ENCODE measurements around the gene CNGB1.
A peak's percentile ranks its signal among the peaks of the same experiment; 100 is the strongest.
"Not testable (repeated sequence)": the region's sequence is repeated elsewhere in the genome, so short reads cannot be mapped to it uniquely, and the experiment has no call there.

The CNGB1 gene

GRCh38 chr16:57884655-57885133 lies 86.2 kb downstream of the CNGB1 start:
- DNase-seq = no peak

GRCh38 chr16:57883953-57884654 lies 86.8 kb downstream of the CNGB1 start:
- DNase-seq = no peak

GRCh38 chr16:57883480-57883879 lies 87.4 kb downstream of the CNGB1 start:
- no peak for DNase-seq

GRCh38 chr16:57882792-57883191 lies 88.1 kb downstream of the CNGB1 start:
- DNase-seq = no peak

- no peak for DNase-seq
These were observed 88.7 kb downstream of the CNGB1 start for GRCh38 chr16:57882206-57882605.

- peak in 3 of 4 experiments; percentile 26 to 43 (median 36) for DNase-seq
These were observed 92.3 kb downstream of the CNGB1 start for GRCh38 chr16:57878586-57878985.

GRCh38 chr16:57876210-57876609 lies 94.7 kb downstream of the CNGB1 start:
- DNase-seq = no peak

- no peak for DNase-seq
These were observed 95.6 kb downstream of the CNGB1 start for GRCh38 chr16:57875347-57875746.

GRCh38 chr16:57873218-57873617 lies 97.7 kb downstream of the CNGB1 start:
- DNase-seq = no peak

- DNase-seq = not testable (repeated sequence)
These were observed 98.2 kb downstream of the CNGB1 start for GRCh38 chr16:57872764-57873163.

GRCh38 chr16:57871456-57871855 lies 99.5 kb downstream of the CNGB1 start:
- DNase-seq = peak in 2 of 4 experiments; percentile 61 to 76

- DNase-seq = peak in 3 of 4 experiments; percentile 10 to 39 (median 36)
These were observed 100.0 kb downstream of the CNGB1 start for GRCh38 chr16:57870753-57871454.

GRCh38 chr16:57868913-57869520 lies 101.9 kb downstream of the CNGB1 start:
- DNase-seq = no peak

GRCh38 chr16:57867000-57867561 lies 103.8 kb downstream of the CNGB1 start:
- no peak for DNase-seq

GRCh38 chr16:57866529-57866918 lies 104.4 kb downstream of the CNGB1 start:
- DNase-seq = no peak

GRCh38 chr16:57865746-57866528 lies 105.0 kb downstream of the CNGB1 start:
- no peak for DNase-seq

- peak; percentile 69 to 85 (median 76) for DNase-seq
These were observed 107.3 kb downstream of the CNGB1 start for GRCh38 chr16:57863434-57864160.

- DNase-seq = no peak
These were observed 108.1 kb downstream of the CNGB1 start for GRCh38 chr16:57862698-57863433.

GRCh38 chr16:57859331-57859730 lies 111.6 kb downstream of the CNGB1 start:
- peak; percentile 76 to 86 (median 80) for DNase-seq

GRCh38 chr16:57858635-57859034 lies 112.3 kb downstream of the CNGB1 start:
- no peak for DNase-seq

- DNase-seq = not testable (repeated sequence)
These were observed 112.9 kb downstream of the CNGB1 start for GRCh38 chr16:57857991-57858390.
